Inflammatory macrophage (primary cell): Measurements from ENCODE around the gene IER5.
"Not testable (repeated sequence)": the region's sequence is repeated elsewhere in the genome, so short reads cannot be mapped to it uniquely, and the experiment has no call there.

Experiments
- DNase-seq, 2 donors: peaks; one replicate each; pipeline ENCODE4 v3.0.0-alpha.2; 2020 to 2022
- total RNA-seq, 18 experiments: gene quantifications; one replicate each; lab custom pipeline; 2026; ENCODE audit warnings: mixed read lengths in 6 of 18, inconsistent platforms in 2 of 18; lab: John Stamatoyannopoulos, UW

IER5 gene
- total RNA-seq = 33.9 to 123 (median 69.4) reads per million in 18 experiments

DNA sequence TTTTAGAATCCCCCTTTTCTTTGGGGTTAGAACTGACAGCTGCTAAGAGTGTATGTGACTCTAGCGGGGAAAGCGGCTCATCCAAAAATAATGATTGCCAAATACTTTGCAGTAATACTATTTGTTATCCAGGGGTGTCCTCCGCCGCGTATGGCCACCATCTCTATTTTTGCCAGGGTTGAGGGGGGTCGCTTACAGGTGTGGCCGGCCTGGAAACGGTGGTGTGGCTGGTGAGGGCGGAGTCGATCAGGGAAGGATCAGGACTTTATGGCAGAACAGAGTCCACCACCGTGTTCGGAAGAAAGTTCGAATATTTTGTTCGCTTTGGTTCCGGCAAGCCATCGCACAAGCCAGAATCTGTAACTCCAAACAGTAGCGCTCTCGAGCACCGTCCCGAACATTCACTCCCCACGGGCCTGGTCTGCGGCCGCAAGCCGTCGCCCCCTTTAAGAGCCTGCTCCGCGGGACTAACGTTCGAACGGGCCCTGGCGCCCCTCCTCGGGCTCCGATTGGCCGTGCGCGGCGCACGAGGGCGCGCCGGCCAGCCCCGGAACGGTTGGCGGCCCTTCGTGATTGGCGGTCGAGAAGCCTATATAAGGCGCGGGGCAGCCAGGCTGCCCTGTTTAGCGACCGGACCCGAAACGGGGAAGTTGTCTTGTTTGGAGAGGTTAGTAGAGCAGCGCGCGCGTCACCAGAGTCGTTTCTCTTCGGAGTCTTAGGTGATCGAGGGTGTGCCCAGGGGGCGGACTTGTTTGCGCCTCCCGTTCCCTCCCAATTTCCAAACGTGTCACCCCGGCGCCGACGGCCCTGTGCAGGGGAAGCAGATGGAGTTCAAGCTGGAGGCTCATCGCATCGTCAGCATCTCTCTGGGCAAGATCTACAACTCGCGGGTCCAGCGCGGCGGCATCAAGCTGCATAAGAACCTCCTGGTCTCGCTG is at the start of gene IER5:
IER5 (plus strand) TSS at position 622 of the 938 bp plus-strand sequence; CDS start at position 825, 203 bp downstream.
- peak; percentile 99 for DNase-seq

DNA sequence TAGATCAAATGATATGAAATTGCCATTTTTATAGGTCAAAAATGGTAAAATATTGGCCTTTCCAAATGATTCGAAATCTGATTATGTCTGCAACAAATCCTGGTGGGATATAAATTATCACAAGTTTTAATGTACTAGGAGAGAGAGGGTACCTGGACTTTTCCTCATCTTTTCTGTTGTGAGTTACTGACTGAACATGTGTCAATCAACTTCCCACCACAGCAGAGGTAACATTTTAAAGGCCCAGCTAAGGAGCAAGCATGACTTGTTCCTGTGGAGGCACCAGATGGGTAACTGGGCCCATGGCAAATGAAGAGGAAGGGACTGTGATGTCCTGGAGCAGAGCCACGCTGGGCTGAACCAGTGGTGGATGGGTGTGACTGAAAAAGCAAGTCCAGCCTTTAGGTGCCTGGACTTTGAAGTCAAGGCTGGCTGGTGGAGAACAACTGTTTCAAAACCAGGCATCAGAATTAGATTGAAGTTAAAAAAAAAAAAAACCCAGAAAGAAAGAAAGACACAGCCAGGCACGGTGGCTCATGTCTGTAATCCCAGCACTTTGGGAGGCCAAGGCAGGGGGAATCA is 48.1 kb upstream of the IER5 start:
- DNase-seq = peak in 1 of 2 donors; percentile 11

DNA sequence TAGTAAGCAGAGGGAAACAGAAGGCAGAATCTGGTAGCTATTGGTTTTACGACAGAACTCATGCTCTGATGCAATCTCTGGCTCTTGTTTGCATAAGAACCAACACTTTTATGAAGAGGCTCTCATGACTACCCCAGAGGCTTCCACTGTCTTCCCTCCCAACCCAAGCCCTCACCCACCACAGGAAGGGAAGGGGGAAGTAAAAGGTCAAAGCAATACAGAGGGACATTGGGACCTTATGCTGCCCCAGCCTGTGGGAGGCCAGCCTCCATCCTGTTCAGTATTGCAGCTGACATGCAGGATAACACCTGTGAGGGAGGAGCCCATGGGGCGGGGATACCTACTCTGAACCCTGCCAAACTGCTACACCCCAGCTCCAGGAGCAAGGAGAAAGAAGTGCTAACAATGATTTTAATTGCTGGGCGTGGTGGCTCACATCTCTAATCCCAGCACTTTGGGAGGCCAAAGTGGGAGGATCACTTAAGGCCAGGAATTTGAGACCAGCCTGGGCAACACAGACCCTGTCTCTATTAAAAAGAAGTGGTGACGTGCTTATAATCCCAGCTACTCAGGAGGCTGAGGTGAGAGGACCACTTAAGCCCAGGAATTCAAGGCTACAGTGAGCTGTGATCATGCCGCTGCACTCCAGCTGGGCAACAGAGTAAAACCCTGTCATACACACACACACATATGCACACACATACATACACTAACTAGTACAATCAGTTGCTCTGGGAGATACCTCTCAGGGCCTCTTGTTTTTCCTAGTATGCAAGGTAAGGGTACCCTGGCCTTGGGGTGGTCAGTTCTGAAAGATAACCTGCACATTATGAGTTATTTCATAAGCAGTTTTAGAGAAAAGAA is 45.2 kb upstream of the IER5 start:
- DNase-seq = peak; percentile 93 to 94

DNA sequence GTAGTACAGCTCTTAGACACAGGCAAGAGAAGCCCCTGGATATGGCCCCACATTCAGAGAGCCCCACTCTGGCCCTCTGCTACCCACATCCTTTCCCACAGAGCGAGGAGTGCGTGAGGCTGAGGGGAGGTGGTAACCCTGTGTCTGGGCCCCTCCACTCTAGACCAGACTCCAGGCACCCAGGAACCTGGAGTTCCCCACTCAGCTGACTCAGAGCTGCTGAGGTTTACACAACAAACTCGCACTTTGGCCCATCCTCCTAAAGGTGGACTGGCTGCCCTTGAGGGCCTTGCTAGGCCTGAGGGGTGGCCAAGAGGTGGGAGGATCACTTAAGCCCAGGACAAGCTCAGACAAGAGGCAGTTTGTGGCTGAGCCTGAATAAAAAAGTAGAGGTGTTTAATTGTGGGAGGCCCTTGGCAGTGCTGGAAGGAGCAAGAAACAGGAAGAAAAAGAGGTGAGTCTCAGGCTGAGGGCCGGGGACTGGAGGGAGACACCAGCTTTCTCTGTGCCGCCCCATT is 44.0 kb upstream of the IER5 start:
- peak; percentile 36 to 64 for DNase-seq

DNA sequence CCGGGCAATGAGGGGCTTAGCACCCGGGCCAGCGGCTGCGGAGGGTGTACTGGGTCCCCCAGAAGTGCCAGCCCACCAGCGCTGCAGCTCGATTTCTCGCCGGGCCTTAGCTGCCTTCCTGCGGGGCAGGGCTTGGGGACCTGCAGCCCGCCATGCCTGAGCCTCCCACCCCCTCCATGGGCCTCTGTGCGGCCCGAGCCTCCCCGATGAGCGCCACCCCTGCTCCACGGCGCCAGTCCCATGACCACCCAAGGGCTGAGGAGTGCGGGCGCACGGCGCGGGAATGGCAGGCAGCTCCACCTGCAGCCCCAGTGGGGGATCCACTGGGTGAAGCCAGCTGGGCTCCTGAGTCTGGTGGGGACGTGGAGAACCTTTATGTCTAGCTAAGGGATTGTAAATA is 42.6 kb upstream of the IER5 start:
- not testable (repeated sequence) for DNase-seq

DNA sequence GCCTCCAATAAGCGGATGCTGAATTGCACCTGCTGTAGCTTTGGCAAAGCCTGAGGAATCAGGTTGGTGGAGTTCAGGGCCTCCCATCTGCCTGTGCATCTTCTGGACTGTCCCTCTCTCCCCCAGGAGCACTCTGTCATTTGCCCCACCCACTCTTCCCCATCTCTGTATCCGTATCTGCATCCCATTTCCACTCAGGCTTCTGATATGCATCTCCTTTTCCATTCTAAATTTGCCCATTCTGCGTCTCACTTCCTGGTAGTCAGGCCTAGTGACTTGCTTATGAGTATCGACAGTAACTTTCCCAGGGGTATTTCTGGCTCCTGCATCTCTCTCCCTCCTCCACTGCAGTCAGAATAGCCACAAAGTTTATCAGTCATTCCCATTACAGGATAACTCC is 39.1 kb upstream of the IER5 start:
- no peak for DNase-seq

DNA sequence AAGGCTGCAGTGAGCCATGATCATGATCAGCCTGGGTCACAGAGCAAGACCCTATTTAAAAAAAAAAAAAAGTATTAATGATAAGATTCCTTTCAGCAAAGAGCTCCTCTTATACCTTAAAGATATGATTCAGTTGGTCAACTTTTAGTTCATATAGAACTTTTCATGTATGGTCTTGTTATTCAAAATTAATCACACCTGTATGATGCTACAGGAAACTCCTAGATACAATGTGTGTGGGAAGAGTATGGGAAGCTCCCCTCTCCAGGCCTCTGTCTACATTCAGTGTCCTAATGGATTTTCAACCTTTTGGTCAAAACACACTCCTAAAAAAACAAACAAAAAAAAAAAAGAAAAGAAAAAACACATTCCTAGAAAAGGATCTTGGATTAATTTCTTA is 37.6 kb upstream of the IER5 start:
- DNase-seq = no peak

DNA sequence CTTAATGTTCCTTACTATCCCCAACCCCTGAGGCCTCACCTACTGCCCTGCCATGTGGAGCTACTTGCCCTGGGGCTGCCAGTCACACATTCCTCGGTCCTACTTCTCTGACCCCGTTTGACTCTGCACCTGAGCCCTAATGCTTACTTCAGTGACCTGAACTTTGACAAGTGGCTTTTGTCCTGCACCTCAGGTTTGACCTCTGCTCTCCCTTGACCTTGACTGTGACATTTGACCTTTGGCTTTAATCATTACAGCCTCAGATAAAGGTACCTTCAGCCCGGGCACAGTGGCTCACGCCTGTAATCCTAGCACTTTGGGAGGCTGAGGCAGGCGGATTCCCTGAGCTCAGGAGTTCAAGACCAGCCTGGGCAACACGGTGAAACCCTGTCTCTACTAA is 31.9 kb upstream of the IER5 start:
- DNase-seq = no peak

DNA sequence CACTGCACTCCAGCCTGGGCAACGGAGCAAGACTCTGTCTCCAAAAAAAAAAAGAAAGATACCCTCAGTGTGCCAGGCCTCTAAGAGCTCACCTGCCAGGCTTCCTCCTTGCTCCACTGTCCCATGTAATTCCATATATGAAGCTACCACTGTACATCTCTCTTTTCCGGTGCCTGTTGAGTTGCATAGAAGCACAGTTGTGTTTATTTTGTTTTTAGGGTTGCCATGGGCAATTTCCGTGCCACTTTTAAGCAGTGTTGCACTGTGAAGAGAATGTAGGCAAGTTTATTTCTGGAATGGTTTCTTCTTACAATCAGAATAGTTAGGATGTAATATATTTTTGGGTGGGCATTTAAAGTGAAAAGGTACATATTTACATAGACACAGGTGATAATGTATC is 31.4 kb upstream of the IER5 start:
- DNase-seq = no peak

DNA sequence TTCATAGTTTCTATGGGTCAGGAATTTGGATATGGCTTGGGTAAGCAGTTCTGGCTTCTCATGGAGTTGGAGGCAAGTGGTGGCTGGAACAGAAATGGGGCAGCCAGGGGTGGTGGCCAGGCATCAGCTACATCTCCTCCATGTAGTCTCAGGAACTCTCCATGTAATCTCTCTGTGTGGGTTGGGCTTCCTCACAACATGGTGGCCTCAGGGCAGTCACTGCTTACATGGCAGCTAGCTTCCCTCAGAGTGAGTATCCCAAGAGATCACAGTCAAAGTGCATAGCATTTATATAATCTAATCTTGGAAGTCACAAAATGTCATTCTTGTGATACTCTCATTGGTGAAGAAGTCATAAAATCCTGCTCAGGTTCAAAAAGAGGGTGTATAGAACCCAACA is 29.1 kb upstream of the IER5 start:
- DNase-seq = no peak

DNA sequence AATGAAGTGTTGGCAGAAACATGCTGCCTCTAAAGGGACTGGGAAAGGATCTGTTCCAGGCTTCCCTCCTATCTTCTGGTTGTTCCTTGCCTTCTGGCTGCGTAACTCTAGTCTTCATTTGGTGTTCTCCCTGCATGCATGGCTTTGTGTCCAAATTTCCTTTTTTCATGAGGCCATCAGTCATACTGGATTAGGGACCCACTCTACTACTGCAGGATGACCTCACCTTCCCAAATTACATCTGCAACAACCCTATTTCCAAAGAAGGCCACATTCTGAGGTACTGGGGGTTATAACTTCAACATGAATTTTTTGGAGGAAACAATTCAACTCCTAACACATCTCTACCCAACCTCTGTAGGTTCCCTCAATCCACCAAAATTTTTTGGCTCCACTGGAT is 28.4 kb upstream of the IER5 start:
- DNase-seq = peak; percentile 12 to 49

DNA sequence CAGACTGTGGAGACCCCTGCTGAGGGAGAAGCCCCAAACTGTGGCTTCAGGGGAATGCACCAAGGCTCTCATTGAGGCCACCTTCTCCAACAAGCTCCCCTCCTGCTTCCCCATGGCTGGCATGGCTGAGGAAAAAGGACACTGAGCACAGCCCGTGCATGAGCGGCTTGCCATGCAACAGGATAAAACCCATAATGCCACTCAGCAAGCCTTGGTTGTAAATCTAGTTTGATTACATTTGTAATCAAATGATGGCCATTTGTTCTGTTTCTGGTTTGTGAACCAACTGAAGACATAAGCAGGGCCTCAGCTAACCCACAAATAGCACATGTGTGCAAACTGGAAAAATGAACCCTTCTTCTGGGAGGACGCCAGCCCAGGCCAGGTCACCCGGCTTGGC is 27.6 kb upstream of the IER5 start:
- not testable (repeated sequence) for DNase-seq

DNA sequence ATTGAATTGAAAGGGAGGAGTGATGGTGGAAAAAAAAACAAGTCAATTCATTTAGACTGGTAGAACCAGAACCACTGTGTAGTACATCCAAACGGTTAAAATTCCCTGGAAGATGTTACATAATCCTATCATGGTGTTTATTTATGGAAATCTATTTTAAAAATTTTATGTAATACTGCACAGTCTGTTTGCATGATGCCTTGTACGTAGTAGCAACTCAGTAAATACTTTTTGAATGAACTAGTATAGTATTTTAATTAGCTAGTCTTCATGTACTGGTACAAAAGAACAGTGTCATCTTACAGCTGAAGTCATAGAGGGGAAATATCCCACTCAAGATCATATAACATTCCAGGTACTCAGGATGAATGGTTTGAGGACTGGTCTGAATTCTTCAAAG is 27.0 kb upstream of the IER5 start:
- no peak for DNase-seq

DNA sequence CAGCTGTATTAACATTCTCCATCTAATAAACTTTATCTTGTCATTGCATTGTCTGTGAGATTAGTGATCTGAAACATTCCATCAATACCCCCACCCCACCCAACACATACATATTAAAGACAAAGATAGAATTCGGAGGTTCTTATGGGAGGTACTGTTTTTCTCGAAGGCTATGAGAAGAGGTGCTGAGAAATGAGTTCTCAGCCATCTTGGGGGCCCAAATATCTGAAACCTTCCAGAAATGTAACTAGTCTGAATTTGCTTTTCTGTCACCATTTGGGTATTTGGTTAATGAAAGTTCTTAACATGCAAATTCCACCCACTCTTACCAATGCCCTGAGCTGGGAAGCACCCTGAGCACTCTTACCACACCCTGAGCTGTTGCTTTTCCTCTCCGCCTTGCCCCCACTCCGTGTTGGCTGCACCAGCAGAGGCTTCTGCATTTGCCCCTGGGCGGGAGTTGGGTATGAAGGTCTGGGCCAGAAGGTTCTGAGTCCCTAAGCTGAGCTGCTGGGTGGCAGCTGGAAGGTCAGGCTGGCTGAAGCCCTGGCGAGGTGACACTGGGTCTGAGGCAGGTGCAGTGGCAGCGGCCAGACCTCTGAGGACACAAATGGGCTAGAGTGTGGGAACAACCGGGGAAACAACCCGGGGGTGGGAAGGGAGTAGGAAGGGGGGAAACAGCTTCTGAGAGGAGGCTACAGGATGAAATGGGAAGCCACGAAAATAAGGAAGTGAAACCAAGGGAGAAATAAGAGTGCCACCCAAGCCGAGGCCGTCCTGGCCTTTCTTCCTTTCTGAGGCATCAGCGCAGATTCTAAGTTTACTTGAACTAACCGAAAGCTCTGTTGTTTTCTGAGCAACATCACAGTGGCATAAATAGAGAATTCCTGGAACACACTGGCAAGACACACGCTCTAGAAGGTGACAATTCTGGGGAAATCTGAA is 26.3 kb upstream of the IER5 start:
- peak; percentile 88 to 92 for DNase-seq

DNA sequence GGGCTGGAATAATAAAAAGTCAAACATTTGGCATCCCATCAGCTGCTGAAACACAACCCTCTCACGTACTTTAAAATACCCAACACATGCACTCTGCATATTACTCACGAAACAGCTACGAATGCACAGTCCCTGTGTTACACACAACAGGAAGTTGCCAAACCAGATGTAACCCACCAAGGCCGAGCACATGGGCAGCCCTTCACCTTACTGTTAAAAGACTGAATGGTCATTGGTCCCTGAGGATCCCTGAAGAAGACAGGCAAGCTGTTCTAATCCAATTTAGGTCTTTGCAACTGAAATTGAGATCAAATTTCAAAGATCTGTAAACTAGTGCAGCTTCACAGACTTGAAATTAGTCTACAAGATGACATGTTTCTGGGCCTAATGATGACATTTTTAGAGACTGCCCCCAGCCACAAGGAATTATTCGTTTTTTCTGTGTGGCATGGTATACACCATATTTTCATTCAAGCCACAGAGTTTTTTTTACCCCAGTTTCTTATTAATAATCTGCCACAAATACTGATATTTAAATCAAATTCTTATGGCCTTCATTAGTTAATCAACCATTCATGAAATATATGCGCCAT is 25.6 kb upstream of the IER5 start:
- DNase-seq = peak; percentile 69 to 83

DNA sequence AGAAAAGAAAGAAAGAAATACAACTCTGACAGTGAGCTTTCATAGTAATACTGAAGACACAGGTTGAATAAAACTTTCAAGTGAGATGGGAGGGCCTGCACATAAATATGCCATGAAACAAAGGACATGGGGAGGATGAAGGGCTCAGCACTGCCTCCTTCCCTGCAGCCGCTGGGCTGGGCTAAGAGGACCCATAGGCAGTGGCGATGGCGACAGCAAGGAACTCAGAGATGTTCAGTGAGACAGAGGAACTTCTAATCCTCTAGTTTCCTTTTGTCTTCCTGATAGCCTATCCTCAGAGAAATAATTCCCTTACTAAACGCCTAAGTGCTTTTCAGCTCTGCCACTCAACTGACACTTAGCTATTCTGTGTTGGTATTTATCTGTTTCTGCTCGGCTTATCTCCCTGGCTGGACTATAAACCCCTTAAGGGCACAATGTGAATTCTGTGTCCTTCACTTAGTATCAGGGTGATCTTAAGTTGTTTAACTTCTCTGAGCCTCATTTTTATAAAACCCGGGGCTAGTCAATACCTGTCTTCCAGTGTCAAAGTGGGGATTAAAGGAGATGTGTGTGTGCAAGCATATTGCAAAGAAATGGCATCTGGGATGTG is 24.4 kb upstream of the IER5 start:
- DNase-seq = peak; percentile 41 to 50

DNA sequence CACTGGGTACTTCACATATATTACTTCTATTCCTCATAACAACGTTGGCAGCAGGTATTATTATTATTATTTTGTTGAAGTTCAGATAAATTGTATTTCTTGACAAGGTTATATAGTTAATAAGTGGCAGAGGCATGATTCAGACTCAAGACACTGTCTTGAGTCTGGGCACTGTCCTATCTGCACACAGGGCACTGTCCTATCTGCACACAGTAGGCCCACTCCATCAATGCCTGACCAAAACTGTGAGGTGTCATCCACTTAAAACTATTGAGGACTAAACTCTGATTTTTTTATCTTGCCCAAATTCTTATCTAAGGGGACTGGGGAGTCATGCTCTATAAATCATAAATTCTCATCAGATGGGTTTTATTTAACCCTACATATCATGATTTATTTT is 23.8 kb upstream of the IER5 start:
- DNase-seq = no peak

DNA sequence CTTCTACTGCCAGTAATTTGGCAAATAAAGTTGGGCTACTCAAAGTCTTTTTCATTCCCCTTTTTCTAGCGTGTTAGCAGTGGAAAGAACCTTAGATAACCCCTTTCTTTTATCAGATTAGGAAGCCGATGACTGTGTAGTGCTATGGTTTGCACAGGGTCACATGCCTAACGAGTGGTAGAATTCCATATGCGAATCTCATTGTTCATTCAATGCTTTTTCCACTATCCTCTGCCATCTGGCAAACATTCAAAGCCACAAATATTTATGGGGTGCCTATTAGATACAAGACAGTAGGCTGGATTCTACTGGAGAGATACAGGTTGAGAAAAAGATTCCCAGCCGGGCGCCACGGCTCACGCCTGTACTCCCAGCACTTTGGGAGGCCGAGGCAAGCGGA is 14.9 kb upstream of the IER5 start:
- DNase-seq = no peak

DNA sequence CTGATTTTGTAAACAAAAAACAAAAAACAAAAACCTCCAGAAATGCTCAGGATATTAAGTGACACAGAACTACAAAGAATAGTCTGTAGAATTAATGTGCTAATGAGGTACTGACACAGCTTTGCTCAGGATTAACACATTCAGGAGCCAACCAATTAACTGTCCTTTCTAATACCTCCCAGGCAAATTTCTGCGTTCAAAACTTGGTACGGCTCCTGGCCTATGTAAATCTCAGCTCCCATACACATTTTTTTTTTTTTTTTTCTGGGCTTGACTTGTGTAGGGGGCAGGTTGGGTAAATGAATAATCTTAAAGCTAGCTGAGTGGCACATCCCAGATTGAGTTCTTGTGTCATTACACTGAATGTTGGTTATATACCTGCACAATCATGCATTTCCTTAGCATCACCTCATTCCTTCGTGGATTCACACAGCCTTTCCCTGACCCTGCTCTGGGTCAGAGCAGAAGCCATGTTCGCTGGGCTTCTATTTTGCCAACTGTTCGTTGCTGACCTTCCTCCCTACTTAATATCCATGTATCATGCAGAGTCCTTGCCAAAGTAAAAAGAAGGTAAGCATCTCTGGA is 12.6 kb upstream of the IER5 start:
- DNase-seq = no peak

DNA sequence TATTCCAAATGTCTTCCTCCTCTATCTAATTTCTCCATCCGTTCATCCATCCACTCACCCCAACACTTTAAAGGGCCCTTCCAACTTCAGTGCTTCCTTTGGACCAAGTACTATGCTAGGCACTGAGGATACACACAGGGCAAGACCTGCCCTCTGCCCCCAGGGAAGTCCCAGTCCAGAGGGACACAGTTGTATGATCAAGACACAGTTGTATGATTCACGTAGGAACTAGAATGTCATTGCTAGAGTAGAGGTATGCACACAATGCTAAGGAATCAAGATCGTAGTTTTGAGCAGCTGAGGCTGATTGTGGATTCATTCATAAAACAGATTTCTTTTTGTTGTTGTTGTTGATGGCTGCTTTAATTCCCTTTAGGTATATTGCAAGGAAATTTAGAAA is 11.6 kb upstream of the IER5 start:
- no peak for DNase-seq
